ENCODE measurements around the gene CFAP47.

The CFAP47 gene

GRCh38 chrX:36266155-36266554, 346.6 kb downstream of the CFAP47 start:
- no peak for DNase-seq (ENCODE audit: low spot score)

- no peak for DNase-seq (ENCODE audit: low spot score)
These were observed 390.6 kb downstream of the CFAP47 start for GRCh38 chrX:36310136-36310535.

GRCh38 chrX:36314303-36314702, 394.8 kb downstream of the CFAP47 start:
- no peak for DNase-seq (ENCODE audit: low spot score)

- DNase-seq (ENCODE audit: low spot score): no peak
These were observed 415.0 kb downstream of the CFAP47 start for GRCh38 chrX:36334572-36334971.

GRCh38 chrX:36336751-36337150, 417.2 kb downstream of the CFAP47 start:
- DNase-seq (ENCODE audit: low spot score): no peak

GRCh38 chrX:36344301-36344700, 424.8 kb downstream of the CFAP47 start:
- DNase-seq (ENCODE audit: low spot score): no peak

- DNase-seq (ENCODE audit: low spot score): no peak
These were observed 429.0 kb downstream of the CFAP47 start for GRCh38 chrX:36348509-36348908.

- DNase-seq (ENCODE audit: low spot score): no peak
These were observed 438.3 kb downstream of the CFAP47 start for GRCh38 chrX:36357855-36358254.

GRCh38 chrX:36364262-36364661, 444.7 kb downstream of the CFAP47 start:
- no peak for DNase-seq (ENCODE audit: low spot score)

GRCh38 chrX:36383495-36383894, 464.0 kb downstream of the CFAP47 start:
- no peak for DNase-seq (ENCODE audit: low spot score)

GRCh38 chrX:36388901-36389300, 469.4 kb downstream of the CFAP47 start:
- no peak for DNase-seq (ENCODE audit: low spot score)

GRCh38 chrX:36401774-36402173, 482.2 kb downstream of the CFAP47 start:
- no peak for DNase-seq (ENCODE audit: low spot score)

- no peak for DNase-seq (ENCODE audit: low spot score)
These were observed 488.3 kb downstream of the CFAP47 start for GRCh38 chrX:36407836-36408235.

GRCh38 chrX:36414056-36414455, 494.5 kb downstream of the CFAP47 start:
- DNase-seq (ENCODE audit: low spot score): no peak

- DNase-seq (ENCODE audit: low spot score): no peak
These were observed 502.8 kb downstream of the CFAP47 start for GRCh38 chrX:36422368-36422767.

GRCh38 chrX:36431819-36432218, 512.3 kb downstream of the CFAP47 start:
- DNase-seq (ENCODE audit: low spot score): no peak

- no peak for DNase-seq (ENCODE audit: low spot score)
These were observed 515.0 kb downstream of the CFAP47 start for GRCh38 chrX:36434522-36434921.
